Fibroblast of the aortic adventitia (primary cell): ENCODE results near the gene GSTA3. TPM values are rescaled to one million over a fixed set of nuclear protein-coding genes. Genes with fewer than 3 reads are reported as not detected.
A peak's percentile ranks its signal among the peaks of the same experiment; 100 is the strongest.
"Not testable (repeated sequence)": the region's sequence is repeated elsewhere in the genome, so short reads cannot be mapped to it uniquely, and the experiment has no call there.

ENCODE experiments used
- DNase-seq: peaks from one replicate; pipeline ENCODE4 v3.0.0-alpha.2; 2010; ENCODE audit warnings: low read depth
- H3K4me3 ChIP-seq: 2 replicates; pipeline ENCODE4 v1.5.1; 2011; ENCODE audit warnings: low read depth, mild to moderate bottlenecking, control low read depth, low read length, moderate library complexity
- CTCF ChIP-seq: IDR thresholded peaks from 2 replicates; pipeline ENCODE4 v1.5.1; 2011; ENCODE audit warnings: mild to moderate bottlenecking, low read length, control low read depth, inconsistent platforms; ENCODE audit not compliant: insufficient read depth
- total RNA-seq: library from RNA; depleted of rRNA; stranded (reverse); fragments of >200 nt; gene quantifications from 2 replicates; pipeline ENCODE4 v1.2.3, GENCODE V29; 2012; ENCODE audit warnings: low replicate concordance

GSTA3 gene
- total RNA-seq, 1 donor, result not detected

- H3K4me3 ChIP-seq, result no peak overlapping the region
- TF ChIP-seq CTCF, result no peak
- DNase-seq, result peak; percentile 93
Measured at GRCh38 chr6:52877168-52877567, 32.3 kb downstream of the GSTA3 start.

- H3K4me3 ChIP-seq, result no peak overlapping the region
- TF ChIP-seq CTCF, result no peak
- peak; percentile 28 for DNase-seq
Measured at GRCh38 chr6:52876056-52876787, 33.3 kb downstream of the GSTA3 start.

- no peak for DNase-seq
- no peak overlapping the region for H3K4me3 ChIP-seq
- TF ChIP-seq CTCF, result no peak
Measured at GRCh38 chr6:52872031-52872430, 37.5 kb downstream of the GSTA3 start.

GRCh38 chr6:52871621-52872020, 37.9 kb downstream of the GSTA3 start:
- TF ChIP-seq CTCF, result no peak
- H3K4me3 ChIP-seq, result no peak overlapping the region
- DNase-seq, result no peak

GRCh38 chr6:52870335-52871091, 39.0 kb downstream of the GSTA3 start:
- DNase-seq, result peak; percentile 49
- not testable (repeated sequence) for H3K4me3 ChIP-seq

- not testable (repeated sequence) for H3K4me3 ChIP-seq, DNase-seq
Measured at GRCh38 chr6:52868899-52869298, 40.6 kb downstream of the GSTA3 start.

GRCh38 chr6:52868240-52868639, 41.3 kb downstream of the GSTA3 start:
- no peak overlapping the region for H3K4me3 ChIP-seq
- no peak for DNase-seq
- TF ChIP-seq CTCF, result no peak

- DNase-seq, H3K4me3 ChIP-seq: not testable (repeated sequence)
Measured at GRCh38 chr6:52861151-52861550, 48.3 kb downstream of the GSTA3 start.
